HG03280 (cell line): ENCODE data around the gene UNC13B.

Experiments
- ATAC-seq: cut with Tn5 transposase; IDR thresholded peaks from one replicate; pipeline ENCODE4 v1.9.1; 2021; ENCODE audit warnings: mild to moderate bottlenecking, moderate library complexity; ENCODE audit not compliant: unreplicated experiment

UNC13B gene

DNA sequence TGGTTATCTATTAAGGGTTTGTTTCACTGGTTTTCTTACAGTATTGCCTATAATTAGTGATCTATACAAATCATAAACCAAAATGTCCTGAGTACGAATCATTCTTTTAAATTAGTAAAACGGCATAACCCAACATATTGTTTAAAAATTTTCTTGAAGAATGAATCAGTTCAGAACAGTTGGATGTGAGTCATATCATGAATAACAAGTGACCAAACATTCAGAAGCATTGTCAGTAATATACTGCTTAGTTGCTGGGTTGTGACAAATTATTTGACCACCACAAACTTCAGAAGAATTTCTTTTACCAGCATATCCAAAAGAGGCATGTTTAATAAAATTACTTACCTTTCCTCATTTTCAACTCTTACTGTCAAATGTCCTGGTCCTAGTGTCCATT is 111.2 kb downstream of the UNC13B start:
- ATAC-seq = no peak

DNA sequence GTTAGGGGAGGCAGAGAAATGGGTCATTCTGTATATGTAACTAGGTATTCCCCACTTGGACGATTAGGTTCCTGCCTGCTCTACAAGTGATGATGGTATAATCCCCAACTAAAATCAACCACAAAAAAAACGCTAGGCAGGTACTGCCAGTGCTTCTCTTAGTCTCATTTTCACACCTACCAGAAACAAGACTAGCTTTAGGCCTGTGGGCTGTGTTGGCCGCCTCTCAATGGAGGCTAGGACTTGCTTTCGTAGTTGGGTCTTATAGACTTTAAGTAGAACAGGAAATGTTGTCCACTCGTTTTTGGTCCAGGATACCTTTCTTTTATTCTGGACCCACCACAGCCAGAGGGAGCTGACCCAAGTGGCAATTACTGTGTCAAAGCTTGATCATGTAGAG is 111.8 kb downstream of the UNC13B start:
- ATAC-seq = no peak

DNA sequence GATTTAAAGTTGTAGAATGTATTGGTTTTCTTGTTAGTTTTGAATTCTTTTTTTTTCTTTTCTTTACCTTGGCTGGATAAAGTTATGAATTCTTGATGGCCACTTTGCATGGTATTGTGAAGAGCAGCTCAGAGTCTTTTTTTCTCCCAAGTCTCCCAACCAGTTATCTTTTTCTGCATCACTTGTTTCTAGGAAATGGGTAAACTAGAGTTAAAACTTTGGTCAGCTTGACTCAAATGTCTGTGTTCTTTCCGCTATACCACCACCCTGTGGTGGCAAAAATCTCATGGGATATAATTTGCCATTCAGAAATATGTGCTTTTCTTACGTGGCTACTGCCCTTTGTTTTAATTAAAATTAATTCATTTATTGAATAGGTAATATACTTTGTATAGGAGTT is 113.2 kb downstream of the UNC13B start:
- ATAC-seq = no peak

- no peak for ATAC-seq
These were observed 115.3 kb downstream of the UNC13B start for GRCh38 chr9:35277171-35277520.

- ATAC-seq = no peak
These were observed 116.0 kb downstream of the UNC13B start for GRCh38 chr9:35277628-35278359.

DNA sequence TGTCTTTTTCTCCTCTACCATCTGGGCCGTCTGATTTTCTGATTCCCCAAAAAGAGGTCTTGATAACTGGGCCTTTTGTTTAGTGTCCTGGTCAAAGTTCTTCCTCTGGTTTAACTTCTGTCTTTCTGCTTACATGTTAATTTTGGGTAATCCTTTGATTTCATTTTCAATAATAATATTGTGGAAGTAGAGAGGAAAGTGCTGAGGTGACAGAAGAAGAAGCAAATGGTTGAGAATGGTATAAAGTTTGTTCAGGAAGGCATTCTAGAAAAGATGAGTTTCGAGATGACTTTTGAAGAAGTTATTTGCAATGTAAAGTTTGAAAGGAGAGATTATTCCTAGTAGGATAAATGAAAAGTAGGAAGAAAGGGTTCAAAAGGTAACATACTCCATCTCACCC is 118.1 kb downstream of the UNC13B start:
- no peak for ATAC-seq

DNA sequence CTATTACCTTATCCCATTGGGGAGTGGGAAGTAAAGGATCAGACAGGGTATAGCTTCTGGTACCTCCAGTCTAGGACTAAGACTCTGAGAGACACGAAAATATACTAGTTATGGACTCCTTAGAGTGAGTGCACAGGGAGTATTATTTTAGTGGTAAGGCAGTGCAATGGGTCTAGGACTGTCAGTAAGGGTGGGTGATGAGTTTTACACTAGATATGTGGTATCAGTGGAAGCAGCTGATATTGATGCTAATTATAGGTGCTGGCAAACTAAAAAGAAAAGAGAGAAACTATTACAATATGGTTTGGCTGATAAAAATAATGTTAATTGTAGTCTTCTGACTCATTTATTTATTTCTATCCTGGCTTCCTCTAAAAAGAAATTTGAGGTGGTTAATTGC is 118.6 kb downstream of the UNC13B start:
- no peak for ATAC-seq

GRCh38 chr9:35285731-35286130 is 123.9 kb downstream of the UNC13B start:
- ATAC-seq = no peak

- ATAC-seq = no peak
These were observed 124.6 kb downstream of the UNC13B start for GRCh38 chr9:35286381-35286780.

DNA sequence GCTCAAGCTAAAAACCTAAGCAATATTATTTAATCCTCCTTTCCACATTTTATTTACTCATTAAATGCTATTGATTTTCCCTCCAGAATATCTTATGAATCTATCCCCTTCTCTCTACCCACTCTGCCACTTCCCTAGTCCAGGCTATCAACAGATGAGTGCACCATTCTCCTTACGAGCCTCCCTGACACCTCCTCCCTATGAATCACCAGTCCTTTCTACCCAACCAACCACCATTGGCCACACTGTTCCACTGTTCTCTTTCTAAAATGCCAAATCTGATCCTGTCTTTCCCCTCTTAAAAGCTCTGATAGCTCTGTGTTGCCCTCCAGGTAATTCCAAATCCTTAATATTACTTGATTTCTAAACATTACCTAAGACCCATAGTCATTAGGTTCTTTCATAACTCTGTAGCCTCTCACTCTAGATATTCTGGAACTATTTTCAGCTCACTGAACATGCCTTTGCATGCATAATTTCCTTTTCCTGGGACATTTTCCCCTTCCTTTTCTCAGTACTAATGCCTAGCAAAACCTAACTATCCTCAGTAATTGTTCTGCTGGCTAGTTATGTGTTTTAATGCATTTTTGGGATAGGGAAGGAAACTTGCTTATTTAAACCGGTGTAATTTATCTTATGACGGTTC is 126.3 kb downstream of the UNC13B start:
- no peak for ATAC-seq

- no peak for ATAC-seq
These were observed 127.0 kb downstream of the UNC13B start for GRCh38 chr9:35288778-35289177.

- no peak for ATAC-seq
These were observed 131.7 kb downstream of the UNC13B start for GRCh38 chr9:35293376-35293964.

GRCh38 chr9:35294066-35294465 is 132.3 kb downstream of the UNC13B start:
- ATAC-seq = no peak

GRCh38 chr9:35294556-35294955 is 132.7 kb downstream of the UNC13B start:
- no peak for ATAC-seq

DNA sequence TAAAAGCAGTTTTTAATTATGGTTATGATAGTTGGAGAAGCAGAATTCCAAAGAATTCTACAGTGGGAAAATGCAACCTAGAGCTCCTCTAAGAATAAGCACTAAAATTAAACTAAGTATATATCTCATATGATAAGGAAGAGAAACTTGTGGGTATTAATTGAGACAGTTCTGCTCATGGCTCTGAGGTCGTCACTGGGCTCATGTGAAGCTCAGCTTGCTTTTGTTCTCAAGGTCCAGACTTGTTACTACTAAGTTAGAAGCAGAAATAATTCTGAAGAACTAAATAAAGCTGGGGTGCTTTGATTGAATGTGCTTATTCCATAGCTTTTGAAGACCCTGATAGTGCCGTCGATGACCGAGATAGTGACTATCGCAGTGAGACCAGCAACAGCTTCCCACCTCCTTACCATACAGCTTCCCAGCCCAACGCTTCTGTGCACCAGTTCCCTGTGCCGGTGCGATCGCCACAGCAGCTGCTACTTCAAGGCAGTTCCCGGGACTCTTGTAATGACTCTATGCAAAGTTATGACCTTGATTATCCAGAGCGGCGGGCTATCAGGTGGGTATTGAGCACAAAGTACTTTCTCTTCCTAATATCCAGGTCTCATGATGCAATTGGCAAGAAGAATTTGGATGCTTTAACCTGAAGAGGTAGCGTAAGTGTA is 133.7 kb downstream of the UNC13B start:
- ATAC-seq = no peak

DNA sequence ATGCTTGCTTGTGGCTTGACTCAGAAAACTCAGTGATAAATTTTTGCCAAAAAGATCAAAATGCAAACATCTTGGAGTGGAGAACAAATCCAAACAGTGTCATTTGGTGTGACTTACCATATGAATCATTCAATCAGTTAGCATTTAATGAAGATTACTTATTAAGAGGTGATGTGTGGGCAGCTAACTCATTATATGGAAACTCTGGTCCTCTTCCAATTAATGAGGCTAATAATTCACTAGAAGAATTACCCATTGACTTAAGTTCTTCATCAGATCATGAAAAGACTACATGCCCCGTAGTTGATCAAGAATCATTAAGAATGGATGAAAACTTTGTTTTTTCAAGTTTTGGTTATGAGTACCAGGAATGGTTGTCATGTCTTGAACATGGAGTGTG is 141.8 kb downstream of the UNC13B start:
- ATAC-seq = no peak

- no peak for ATAC-seq
These were observed 144.5 kb downstream of the UNC13B start for GRCh38 chr9:35306283-35306682.

DNA sequence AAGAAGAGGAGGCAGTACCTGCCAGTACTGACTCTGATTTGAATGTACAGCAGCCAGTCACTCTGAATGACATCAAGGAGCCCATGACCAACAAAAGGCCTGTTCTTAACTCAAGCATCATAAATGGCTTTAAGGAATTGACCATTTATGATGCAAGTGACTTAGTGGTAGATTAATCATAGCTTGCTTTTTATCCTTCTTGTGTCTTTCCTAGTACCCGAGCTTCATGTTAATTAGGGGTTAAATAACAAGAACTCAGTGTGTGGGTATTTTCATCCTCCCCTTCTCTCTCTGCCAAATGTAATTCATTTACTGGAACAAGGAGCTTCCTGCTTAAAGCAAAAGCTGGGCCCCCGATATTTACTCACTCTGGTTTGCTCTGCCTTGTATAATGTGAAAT is 146.5 kb downstream of the UNC13B start:
- ATAC-seq = no peak

GRCh38 chr9:35311891-35312639 is 150.3 kb downstream of the UNC13B start:
- ATAC-seq = no peak

GRCh38 chr9:35313460-35313859 is 151.7 kb downstream of the UNC13B start:
- no peak for ATAC-seq

DNA sequence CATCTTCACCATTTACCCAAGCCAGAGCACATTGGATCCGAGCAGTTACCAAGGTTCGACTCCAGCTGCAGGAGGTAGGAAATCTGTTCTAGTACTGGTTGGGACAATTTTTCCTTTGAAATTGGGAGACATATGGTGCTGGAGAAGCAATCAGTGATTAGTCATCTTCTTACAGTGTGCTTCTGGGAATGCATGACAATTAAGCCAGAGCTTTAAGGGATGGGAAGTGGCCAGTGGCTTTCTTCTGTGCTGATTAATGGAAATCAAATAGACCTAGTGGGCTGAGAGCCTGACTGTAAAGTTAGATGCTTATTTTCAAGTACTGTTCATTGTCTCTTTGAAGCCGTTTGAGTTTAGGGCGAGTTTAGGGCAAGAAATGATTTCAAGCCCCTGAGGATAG is 152.1 kb downstream of the UNC13B start:
- no peak for ATAC-seq
